Testis (tissue), 3 donors: ENCODE data around the gene ARMS2. TPM values are rescaled to one million over a fixed set of nuclear protein-coding genes. Genes with fewer than 3 reads are reported as not detected.

ENCODE experiments used
- DNase-seq: peaks from one replicate; pipeline ENCODE4 v3.0.0-alpha.2; 2019
- H3K27ac ChIP-seq, 2 donors: fragments of 200-600 bp; sonication (generic); one replicate each; pipeline ENCODE4 v1.5.1; 2019
- H3K27me3 ChIP-seq: fragments of 200-600 bp; sonication (generic); one replicate; pipeline ENCODE4 v1.5.1; 2019
- H3K36me3 ChIP-seq: fragments of 200-600 bp; sonication (generic); one replicate; pipeline ENCODE4 v1.5.1; 2017; ENCODE audit warnings: low read depth; ENCODE audit errors: missing control alignments
- H3K4me1 ChIP-seq: fragments of 200-600 bp; sonication (generic); one replicate; pipeline ENCODE4 v1.5.1; 2019
- H3K4me3 ChIP-seq, 2 donors: fragments of 200-600 bp; sonication (generic); one replicate each; pipeline ENCODE4 v1.5.1; 2017 to 2019
- H3K9me3 ChIP-seq: fragments of 200-600 bp; sonication (generic); one replicate; pipeline ENCODE4 v1.5.1; 2017
- POLR2A ChIP-seq: fragments of 450-650 bp; IDR thresholded peaks from one replicate; pipeline ENCODE4 v1.6.1; 2017; ENCODE audit warnings: antibody characterized with exemption, mild to moderate bottlenecking, moderate library complexity
- WGBS, 2 donors: methylation state at CpG; one replicate each; pipeline ENCODE4 v1.1.5; 2018; 5-methylcytosine and 5-hydroxymethylcytosine counted together
- intact Hi-C: fragments of 100-400 bp; cut with DNase I; formaldehyde crosslinking; loops from one replicate; pipeline ENCODE4 v1.15.1; 2023; ENCODE audit warnings: low total_unique reads
- polyA plus RNA-seq: library from polyadenylated mRNA; stranded (reverse); fragments of 350-450 nt; fragmentation: Illumina TruSeq; extraction: RNeasy Lipid Tissue Mini Kit (QIAGEN cat#74804); gene quantifications from one replicate; pipeline ENCODE4 v1.2.3, GENCODE V29; 2014; ENCODE audit warnings: low read depth, low replicate concordance; ENCODE audit not compliant: insufficient read depth
- total RNA-seq, 2 donors: library from RNA; depleted of rRNA; stranded (reverse); fragments of >200 nt; gene quantifications; one replicate each; pipeline ENCODE4 v1.2.3, GENCODE V29; 2016
- TF ChIP-seq, protein P1 (sequence below), 3 experiments: fragments of 450-650 bp in 2 of 3; fragments of 200-600 bp in 1 of 3; sonication (generic) in 1 of 3; IDR thresholded peaks; one replicate each; pipeline ENCODE4 v1.5.1; 2016 to 2019; ENCODE audit warnings: antibody characterized with exemption in 3 of 3, mild to moderate bottlenecking in 2 of 3, moderate library complexity in 1 of 3

Gene ARMS2
- total and polyA plus RNA-seq, 3 donors from 2014 or later, result 1.4 to 2.3 TPM; not detected in 1

DNA sequence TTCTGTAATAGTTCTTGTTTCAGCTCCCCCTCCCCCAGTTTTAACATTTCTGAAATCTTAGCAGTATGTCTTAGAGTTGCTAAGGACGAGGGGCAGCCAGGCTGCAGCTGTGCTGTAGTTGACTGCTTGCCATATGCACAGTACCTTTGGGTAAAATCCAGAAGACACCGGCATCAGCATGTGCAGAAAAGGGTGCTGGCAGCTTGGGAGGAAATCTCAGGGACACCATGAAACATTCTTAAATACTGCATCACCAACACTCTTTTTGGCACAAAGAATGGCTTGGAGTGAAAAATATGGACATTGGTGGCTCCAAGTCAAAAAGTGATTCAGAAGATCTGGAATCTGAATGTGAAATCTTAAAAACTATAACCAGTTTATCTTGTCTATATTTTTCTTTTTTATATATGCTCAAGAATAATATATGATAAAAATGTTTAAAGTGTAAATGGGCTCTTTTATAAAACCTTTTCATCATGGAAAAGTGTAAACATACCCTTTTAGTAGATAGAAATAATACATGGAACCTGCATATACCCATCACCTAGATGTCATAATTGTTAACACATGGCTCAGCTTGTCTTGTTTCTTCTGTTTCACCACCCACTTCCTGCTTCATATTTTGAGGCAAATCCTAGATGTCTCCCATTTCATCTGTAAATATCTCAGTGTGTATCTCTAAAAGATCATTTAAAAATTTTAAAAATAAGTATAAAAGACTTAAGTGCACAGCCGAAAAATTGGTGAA is 34.4 kb upstream of the ARMS2 start:
- H3K4me3 ChIP-seq, result no peak overlapping the region
- intact Hi-C loops, result no loop called here
- 61 to 72% methylated on average over 3 of the region's 3 CpGs for WGBS, 2 donors
- H3K27ac ChIP-seq, result no peak overlapping the region
- no peaks in the 10 kb centered on the region for H3K27me3 ChIP-seq
- no peaks in the 10 kb centered on the region for H3K36me3 ChIP-seq
- H3K9me3 ChIP-seq, result no peaks in the 10 kb centered on the region
- H3K4me1 ChIP-seq, result no peaks in the 10 kb centered on the region
- TF ChIP-seq, protein P1, sequence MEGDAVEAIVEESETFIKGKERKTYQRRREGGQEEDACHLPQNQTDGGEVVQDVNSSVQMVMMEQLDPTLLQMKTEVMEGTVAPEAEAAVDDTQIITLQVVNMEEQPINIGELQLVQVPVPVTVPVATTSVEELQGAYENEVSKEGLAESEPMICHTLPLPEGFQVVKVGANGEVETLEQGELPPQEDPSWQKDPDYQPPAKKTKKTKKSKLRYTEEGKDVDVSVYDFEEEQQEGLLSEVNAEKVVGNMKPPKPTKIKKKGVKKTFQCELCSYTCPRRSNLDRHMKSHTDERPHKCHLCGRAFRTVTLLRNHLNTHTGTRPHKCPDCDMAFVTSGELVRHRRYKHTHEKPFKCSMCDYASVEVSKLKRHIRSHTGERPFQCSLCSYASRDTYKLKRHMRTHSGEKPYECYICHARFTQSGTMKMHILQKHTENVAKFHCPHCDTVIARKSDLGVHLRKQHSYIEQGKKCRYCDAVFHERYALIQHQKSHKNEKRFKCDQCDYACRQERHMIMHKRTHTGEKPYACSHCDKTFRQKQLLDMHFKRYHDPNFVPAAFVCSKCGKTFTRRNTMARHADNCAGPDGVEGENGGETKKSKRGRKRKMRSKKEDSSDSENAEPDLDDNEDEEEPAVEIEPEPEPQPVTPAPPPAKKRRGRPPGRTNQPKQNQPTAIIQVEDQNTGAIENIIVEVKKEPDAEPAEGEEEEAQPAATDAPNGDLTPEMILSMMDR (IDR thresholded peaks at IDR 0.05), result no peak
- TF ChIP-seq POLR2A, result no peak
- DNase-seq, result no peak

DNA sequence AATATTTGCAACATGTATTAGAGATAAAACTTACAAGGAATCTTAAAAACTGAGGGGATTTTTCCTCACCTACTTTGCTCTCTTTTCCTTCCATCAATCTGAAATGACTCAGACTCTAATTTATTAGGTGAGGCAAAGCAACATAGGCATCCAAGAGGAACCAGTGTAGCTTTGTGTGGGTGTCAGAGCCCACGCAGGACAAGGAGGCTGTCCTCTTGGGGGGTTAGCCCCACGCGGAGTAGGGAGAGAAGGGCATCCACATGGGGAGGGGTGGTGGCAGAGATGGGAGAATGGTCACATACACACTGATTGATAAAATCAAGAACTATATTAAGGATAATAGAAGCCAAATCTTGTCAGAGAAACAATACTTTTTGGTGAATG is 33.8 kb upstream of the ARMS2 start:
- intact Hi-C loops, result no loop called here
- 88 to 96% methylated on average over 3 of the region's 3 CpGs for WGBS, 2 donors
- H3K27me3 ChIP-seq, result no peaks in the 10 kb centered on the region
- H3K27ac ChIP-seq, result no peak overlapping the region
- H3K4me1 ChIP-seq, result no peaks in the 10 kb centered on the region
- no peak for DNase-seq
- H3K9me3 ChIP-seq, result no peaks in the 10 kb centered on the region
- H3K4me3 ChIP-seq, result no peak overlapping the region
- TF ChIP-seq, protein P1 (IDR thresholded peaks at IDR 0.05), result no peak
- TF ChIP-seq POLR2A, result no peak
- no peaks in the 10 kb centered on the region for H3K36me3 ChIP-seq

DNA sequence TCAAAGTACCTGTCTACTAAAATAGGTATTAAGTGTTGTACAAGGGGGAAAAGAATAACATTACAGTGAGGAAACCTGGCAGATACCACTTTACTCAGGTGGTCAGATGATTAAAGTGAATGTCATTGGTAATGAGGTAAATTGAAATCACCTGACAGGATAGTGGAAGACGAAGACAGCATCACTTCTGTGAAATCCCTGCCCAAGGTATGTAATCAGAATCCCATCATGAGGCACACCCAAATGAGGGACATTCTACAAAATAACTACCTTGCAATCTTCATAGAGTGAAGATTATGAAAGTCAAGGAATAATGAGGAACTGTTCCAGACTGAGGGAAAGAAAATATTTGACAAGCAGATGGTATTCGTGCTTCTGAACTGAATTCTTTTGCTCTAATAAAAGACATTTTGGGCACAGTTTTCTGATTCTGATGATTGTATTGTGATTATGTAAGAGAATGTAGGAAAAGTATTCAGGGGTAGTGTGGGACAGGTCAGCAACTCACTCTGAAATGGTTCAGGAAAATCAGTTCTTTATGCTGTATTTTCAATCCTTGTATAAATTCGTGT is 33.3 kb upstream of the ARMS2 start:
- Histone ChIP-seq H3K36me3 (no peaks in the 10 kb centered on the region), H3K27ac (no peak overlapping the region)

DNA sequence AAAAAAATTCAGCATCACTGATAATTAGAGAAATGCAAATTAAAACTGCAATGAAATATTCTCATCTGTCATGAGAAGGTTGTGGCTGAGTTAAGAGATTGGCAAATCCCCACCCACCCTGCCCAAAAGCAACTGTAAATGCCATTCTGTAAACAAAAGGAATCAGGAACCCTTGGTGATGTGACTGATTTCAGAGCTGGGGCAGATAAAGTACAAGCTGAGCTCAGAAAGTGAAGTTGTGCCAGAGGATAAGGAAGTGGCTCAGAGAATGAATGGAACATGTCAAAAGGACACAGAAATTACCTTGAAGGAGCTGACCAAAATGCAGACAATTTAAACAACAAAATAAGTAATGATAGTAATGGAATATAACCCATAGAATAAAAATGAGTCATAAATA is 32.7 kb upstream of the ARMS2 start:
- H3K4me3 ChIP-seq, result no peak overlapping the region
- no peaks in the 10 kb centered on the region for H3K36me3 ChIP-seq
- intact Hi-C loops, result no loop called here
- no peaks in the 10 kb centered on the region for H3K4me1 ChIP-seq
- no peak for TF ChIP-seq POLR2A
- TF ChIP-seq, protein P1 (IDR thresholded peaks at IDR 0.05), result no peak
- no peaks in the 10 kb centered on the region for H3K9me3 ChIP-seq
- H3K27me3 ChIP-seq, result no peaks in the 10 kb centered on the region
- no peak for DNase-seq
- H3K27ac ChIP-seq, result no peak overlapping the region

More for the DNA sequence above, 33.3 kb upstream of the ARMS2 start:
- Histone ChIP-seq H3K4me3 (no peak overlapping the region), H3K27me3 (no peaks in the 10 kb centered on the region), H3K9me3 (no peaks in the 10 kb centered on the region), H3K4me1 (no peaks in the 10 kb centered on the region)
- intact Hi-C loops, result no loop called here
- DNase-seq, result no peak
- WGBS, 2 donors, result 88 to 93% methylated on average over 3 of the region's 3 CpGs
- TF ChIP-seq, protein P1 (IDR thresholded peaks at IDR 0.05), result no peak
- TF ChIP-seq POLR2A, result no peak
